ENCODE results near the gene ZNHIT1. TPM values are rescaled to one million over a fixed set of nuclear protein-coding genes. Genes with fewer than 3 reads are reported as not detected.

The ZNHIT1 gene
- total and polyA plus RNA-seq, 8 donors, result 25.7 to 92.3 (median 35.5) TPM

DNA sequence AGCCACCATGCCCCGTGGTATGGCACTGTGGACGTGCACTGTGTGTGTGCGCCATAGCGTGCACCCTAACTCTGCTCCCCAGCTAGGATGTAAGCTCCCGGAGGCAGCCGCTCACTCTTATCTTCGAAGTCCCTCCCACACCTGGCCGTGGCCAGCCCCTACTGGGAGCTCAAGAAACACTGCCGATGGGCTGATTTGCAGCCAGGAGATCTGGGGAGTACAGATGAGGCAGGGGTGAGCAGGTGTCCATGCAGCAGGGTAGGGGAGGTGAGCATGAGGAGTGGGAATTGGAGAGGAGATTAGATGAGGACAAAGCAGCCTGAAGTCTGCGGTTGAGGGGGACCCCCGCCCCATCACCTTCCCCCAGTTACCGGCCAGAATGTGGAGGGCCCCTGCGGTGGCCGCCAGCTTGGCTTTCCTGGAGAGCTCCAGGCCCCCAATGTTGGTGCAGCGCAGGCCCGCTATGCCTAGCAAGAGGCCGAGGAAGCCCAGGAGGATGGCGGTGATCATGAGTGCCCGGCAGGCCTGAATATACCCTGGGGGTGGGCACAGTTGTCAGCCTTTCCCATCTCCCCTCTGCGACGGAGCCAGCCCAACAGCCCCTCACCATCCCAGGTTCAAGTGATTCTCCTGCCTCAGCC, 16.1 kb downstream of the ZNHIT1 start:
- intact Hi-C loops (cut with DNase I), result no loop called here
- H3K27me3 ChIP-seq, result no peaks in the 10 kb centered on the region
- peaks cover 0 to 4% (median 2%) of the 10 kb centered on the region in 3 donors for H3K4me1 ChIP-seq
- FAIRE-seq, result no peak
- no peak for ATAC-seq
- no peaks in the 10 kb centered on the region for H3K36me3 ChIP-seq
- no peak overlapping the region for H3K4me3 ChIP-seq
- H3K9me3 ChIP-seq, result no peaks in the 10 kb centered on the region
- peak in 1 of 6 donors; percentile 65 for DNase-seq
- TF ChIP-seq, protein P1, sequence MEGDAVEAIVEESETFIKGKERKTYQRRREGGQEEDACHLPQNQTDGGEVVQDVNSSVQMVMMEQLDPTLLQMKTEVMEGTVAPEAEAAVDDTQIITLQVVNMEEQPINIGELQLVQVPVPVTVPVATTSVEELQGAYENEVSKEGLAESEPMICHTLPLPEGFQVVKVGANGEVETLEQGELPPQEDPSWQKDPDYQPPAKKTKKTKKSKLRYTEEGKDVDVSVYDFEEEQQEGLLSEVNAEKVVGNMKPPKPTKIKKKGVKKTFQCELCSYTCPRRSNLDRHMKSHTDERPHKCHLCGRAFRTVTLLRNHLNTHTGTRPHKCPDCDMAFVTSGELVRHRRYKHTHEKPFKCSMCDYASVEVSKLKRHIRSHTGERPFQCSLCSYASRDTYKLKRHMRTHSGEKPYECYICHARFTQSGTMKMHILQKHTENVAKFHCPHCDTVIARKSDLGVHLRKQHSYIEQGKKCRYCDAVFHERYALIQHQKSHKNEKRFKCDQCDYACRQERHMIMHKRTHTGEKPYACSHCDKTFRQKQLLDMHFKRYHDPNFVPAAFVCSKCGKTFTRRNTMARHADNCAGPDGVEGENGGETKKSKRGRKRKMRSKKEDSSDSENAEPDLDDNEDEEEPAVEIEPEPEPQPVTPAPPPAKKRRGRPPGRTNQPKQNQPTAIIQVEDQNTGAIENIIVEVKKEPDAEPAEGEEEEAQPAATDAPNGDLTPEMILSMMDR (IDR thresholded peaks at IDR 0.05), result no peak
- H3K27ac ChIP-seq, result no peak overlapping the region
- WGBS, 2 donors, result 76 to 82% methylated on average over 21 of the region's 21 CpGs

DNA sequence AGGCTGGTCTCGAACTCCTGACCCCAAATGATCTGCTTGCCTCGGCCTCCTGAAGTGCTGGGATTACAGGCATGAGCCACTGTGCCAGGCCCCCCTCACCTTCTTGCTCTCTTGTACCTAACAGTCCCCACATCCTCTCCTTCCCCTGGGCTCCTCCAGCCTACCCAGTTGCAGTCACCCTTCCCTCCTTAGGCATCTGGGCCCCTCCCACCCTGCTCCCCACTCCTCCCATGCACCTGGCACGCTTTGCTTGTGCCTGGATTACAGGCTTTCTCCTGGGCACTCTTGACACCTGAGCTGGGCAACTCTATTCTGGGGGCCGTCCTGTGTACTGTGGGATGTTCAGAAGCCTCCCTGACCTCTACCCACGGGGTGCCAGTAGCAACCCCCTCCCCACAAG, 16.7 kb downstream of the ZNHIT1 start:
- Histone ChIP-seq H3K36me3 (peaks cover 0 to 5% (median 0%) of the 10 kb centered on the region in 3 donors), H3K27ac (no peak overlapping the region), H3K4me1 (peaks cover 0 to 4% (median 2%) of the 10 kb centered on the region in 3 donors), H3K27me3 (no peaks in the 10 kb centered on the region), H3K9me3 (no peaks in the 10 kb centered on the region), H3K4me3 (no peak overlapping the region)
- FAIRE-seq (no peak), ATAC-seq (no peak), DNase-seq (no peak)
- TF ChIP-seq, protein P1 (IDR thresholded peaks at IDR 0.05), result no peak
- intact Hi-C loops (cut with DNase I), result no loop called here
- 73 to 88% methylated on average over 5 of the region's 5 CpGs for WGBS, 2 donors

GRCh38 chr7:101235050-101235449, 17.1 kb downstream of the ZNHIT1 start:
- Histone ChIP-seq H3K27ac (no peak overlapping the region), H3K36me3 (peaks cover 0 to 8% (median 0%) of the 10 kb centered on the region in 3 donors), H3K27me3 (no peaks in the 10 kb centered on the region), H3K4me3 (no peak overlapping the region), H3K4me1 (peaks cover 0 to 4% (median 2%) of the 10 kb centered on the region in 3 donors), H3K9me3 (no peaks in the 10 kb centered on the region)
- intact Hi-C loops (cut with DNase I), result no loop called here
- no peak for FAIRE-seq
- WGBS, 2 donors, result 64 to 73% methylated on average over 11 of the region's 11 CpGs
- no peak for ATAC-seq
- TF ChIP-seq, protein P1 (IDR thresholded peaks at IDR 0.05), result no peak
- no peak for DNase-seq

- WGBS, 2 donors, result 75 to 84% methylated on average over 9 of the region's 9 CpGs
- TF ChIP-seq, protein P1 (IDR thresholded peaks at IDR 0.05), result no peak
- H3K4me3 ChIP-seq, result no peak overlapping the region
- peaks cover 0 to 8% (median 0%) of the 10 kb centered on the region in 3 donors for H3K36me3 ChIP-seq
- H3K4me1 ChIP-seq, result peaks cover 0 to 4% (median 2%) of the 10 kb centered on the region in 3 donors
- FAIRE-seq (no peak), DNase-seq (no peak), ATAC-seq (no peak)
- H3K27me3 ChIP-seq, result no peaks in the 10 kb centered on the region
- no peaks in the 10 kb centered on the region for H3K9me3 ChIP-seq
- no peak overlapping the region for H3K27ac ChIP-seq
- intact Hi-C loops (cut with DNase I), result no loop called here
These were observed 17.6 kb downstream of the ZNHIT1 start for GRCh38 chr7:101235522-101235921.

DNA sequence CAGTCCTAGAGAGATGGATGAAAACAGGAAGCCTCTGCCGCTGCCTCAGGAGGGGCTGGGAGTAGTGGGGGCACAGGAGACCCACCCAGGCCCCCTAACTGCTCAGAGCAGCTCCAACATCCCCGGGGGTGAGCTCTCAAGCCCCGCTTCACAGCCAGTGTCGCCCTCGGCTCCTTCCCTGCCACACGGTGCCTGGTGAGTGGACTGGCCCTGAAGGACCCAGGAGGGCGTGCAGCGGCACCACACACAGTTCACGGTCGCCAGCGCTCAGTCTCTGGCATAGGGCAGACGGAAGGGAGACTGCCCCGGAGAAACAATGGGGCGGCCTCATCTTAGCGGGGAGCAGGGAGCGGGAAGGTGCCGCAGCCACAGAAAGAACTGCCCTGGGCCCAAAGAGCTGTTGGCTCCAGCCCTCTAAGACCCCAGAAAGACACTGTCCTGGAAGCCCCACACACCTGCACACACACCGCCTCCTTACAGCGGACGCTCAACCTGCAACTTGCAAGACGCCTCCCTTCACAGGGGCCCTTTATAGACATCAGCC, 18.4 kb downstream of the ZNHIT1 start:
- DNase-seq, result peak in 1 of 6 donors; percentile 67
- 87 to 88% methylated on average over 21 of the region's 21 CpGs for WGBS, 2 donors
- FAIRE-seq, result no peak
- intact Hi-C loops (cut with DNase I), result no loop called here
- peaks cover 0 to 4% (median 2%) of the 10 kb centered on the region in 3 donors for H3K4me1 ChIP-seq
- H3K9me3 ChIP-seq, result no peaks in the 10 kb centered on the region
- H3K4me3 ChIP-seq, result no peak overlapping the region
- no peak overlapping the region for H3K27ac ChIP-seq
- no peaks in the 10 kb centered on the region for H3K27me3 ChIP-seq
- TF ChIP-seq, protein P1 (IDR thresholded peaks at IDR 0.05), result no peak
- ATAC-seq, result no peak
- peaks cover 0 to 8% (median 0%) of the 10 kb centered on the region in 3 donors for H3K36me3 ChIP-seq

Measured in pancreas (tissue), 10 donors.